DMS53 treated with DMSO at 0.1 percent for 48 hours (cell line): ENCODE measurements around the gene SLC39A8.

Experiments used
- DNase-seq: peaks from one replicate; lab custom pipeline; 2025; ENCODE audit not compliant: unreplicated experiment; lab: John Stamatoyannopoulos, UW

SLC39A8 gene

DNA sequence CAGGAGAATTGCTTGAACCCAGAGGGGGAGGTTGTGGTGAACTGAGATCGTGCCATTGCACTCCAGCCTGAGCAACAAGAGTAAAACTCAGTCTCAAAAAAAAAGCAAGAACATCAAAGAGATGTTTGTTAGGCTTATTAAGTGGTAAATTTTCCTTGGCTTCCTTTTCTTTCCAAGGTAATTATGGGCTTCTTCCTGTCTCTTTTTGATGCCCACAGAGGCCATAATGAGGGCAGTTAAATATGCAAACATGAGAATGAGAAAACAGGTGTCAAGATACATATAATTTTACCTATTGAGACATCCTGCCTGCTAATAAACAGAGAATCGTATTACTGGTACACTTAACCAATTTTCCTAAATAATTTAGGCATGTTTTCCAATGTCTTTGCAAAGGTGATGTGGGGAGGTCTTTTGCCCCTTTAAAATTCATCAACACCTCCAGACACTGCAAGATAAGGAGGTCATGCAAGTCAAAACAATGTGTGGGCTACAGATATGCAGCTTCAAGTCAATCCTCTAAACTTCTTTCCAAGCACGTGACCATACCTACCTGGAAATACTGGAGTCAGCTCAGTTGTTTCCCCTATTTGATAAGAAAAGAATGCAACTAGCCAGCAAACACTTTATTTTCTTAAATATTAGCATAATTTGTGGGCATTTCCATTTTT, 2.7 kb downstream of the SLC39A8 start:
- no peak for DNase-seq

DNA sequence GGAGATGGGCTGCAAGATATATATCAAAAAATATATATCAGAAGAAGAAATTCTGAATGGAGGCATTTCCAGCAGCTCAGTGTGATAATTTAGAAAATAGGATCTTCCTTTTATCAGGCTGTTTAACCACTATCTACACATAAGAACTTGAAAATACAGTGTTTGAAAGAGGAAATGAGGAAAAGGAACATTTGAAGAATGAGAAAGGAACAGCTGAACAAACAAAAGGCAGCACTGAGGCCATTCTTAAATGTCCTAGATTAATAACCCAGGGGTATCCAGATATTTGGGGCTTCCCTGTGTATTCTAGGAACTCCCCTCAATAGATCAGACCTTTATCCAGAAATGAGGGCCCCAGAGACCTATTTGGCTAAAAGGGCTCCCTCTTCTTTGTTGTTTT, 4.1 kb downstream of the SLC39A8 start:
- no peak for DNase-seq

DNA sequence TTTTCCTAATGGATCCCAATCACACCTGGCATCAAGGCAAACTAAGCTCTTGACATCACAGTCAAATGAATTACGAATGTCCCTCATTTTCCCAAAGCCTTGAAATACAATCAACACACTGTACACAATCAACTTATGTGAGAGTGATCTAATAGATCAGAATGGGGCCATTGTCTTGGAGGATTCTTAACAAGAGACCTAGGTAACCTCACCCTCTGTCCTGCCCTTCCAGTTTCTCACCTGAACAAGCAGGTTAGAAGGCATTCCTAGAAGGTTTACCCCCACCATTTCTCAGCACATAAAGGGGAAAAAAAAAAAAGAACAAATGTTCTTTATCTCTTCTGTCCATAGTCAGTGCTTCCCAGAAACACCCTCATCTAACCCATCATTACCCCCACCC, 6.3 kb downstream of the SLC39A8 start:
- no peak for DNase-seq

DNA sequence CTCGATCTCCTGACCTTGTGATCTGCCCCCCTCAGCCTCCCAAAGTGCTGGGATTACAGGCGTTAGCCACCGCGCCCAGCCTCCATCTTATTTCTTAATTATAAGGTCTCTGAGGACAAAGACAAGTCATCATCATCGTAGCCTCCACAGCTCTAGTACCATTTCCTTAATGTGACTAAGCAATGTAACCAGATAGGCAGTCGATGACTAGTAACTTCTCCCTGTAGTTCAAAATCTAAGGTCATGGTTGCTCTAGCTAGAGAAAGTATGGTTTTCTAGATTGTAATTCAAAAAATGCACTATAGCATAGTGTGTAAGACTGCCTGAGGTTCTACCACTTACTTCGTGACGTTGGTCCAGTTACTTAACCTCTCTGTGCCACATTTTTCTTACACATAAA, 6.9 kb downstream of the SLC39A8 start:
- no peak for DNase-seq

DNA sequence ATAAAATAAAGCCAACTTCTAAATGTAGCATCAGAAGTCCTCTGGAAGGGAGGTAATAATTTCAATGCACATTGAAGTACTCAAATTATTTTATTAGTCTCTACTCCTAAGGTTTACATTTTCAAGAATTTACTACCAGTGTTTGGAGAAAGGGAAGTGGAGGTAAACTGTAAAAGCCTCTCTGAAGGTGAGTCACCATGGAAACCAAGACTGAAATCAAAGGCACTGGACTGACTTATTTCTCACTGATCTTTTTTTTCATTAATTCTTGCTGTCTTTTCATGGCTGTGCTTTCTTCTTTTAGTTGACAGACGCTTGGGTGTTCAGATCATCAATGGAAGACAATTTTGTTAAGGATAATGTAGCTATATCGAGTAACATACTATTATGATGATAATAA, 9.7 kb downstream of the SLC39A8 start:
- no peak for DNase-seq

DNA sequence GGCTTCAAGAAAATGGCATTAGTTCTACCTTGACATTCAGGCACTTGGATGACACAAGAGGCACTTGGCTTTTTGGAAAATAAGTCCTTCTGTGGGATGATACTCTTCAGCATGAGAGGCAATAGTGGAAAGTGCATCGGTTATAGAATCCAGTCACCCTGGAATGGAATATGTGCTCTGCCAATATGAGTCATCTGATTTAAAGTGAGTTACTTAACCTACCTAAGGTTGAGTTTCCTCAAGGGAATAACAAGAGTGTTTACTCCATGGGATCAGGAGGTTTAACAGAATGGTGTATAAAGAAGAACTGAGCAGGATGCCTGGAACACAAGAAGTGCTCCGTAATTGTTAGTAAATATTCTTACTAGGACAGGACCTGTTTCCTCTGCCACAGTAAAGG, 10.7 kb downstream of the SLC39A8 start:
- DNase-seq, result no peak

DNA sequence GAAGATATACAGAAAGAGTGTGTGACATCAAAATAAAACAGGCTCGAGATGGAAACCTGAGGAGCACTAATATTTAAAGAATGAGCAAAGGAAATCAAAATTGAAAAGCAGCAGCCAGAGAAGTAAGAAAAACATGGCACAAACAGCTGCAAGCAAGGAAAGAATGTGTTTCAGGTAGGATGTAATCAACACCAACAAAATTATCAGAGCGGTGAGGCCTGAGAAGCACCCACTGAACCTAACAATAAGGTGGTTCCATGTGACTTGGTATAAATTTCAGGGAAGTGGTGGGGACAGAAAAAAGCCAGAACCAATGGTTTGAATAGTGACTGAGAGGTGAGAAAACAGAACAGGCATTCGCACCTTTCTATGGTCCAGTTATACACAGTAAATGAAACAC, 11.5 kb downstream of the SLC39A8 start:
- DNase-seq, result no peak

DNA sequence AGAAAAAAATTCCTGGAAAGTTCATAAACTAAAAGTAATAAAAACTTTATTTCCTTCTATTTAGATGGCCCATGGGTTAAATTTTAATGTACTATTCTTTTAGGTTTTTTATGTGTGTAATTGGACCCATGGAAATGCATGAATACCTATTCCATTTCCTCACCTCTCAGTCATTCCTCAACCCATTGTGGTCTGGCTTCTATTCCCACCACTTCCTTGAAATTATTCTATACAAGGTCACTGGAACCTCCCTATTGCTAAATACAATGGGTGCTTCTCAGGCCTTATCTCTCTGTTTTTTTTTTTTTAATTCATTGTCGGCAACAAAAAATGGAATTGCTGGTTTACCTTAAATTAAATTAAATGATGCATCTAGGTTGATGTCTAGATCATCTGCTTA, 17.2 kb downstream of the SLC39A8 start:
- no peak for DNase-seq

DNA sequence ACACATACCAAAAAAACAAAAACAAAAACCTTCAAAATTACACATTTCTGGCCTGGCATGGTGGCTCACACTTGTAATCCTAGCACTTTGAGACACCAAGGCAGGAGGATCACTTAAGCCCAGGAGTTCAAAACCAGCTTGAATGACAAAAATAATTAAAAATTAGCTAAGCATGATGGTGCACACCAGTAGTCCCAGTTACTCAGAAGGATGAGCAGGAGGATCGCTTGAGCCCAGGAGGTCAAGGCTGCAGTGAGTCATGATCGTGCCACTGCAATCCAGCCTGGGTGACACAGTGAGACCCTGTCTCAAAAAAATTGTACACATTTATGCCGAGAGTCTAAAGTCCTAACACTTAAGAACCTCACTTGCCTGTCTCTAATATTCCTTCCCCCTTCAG, 18.3 kb downstream of the SLC39A8 start:
- DNase-seq, result no peak

DNA sequence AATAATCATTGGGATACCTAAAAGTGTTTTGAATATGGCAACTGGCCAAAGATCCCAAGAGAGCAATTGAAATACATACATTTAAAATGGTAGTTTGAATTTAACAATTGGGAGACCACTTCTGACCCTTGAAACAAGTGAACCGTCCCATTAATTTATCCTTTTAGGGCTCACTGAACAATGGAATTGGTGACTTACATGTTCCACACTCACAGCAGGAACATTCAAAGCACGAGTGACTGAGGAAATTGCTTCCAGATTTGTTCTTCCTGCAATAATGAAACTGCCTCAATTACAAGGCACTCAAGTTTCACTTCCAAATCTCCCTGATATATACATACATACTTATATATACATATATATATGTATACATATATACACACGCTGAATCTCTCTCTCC, 20.6 kb downstream of the SLC39A8 start:
- no peak for DNase-seq

DNA sequence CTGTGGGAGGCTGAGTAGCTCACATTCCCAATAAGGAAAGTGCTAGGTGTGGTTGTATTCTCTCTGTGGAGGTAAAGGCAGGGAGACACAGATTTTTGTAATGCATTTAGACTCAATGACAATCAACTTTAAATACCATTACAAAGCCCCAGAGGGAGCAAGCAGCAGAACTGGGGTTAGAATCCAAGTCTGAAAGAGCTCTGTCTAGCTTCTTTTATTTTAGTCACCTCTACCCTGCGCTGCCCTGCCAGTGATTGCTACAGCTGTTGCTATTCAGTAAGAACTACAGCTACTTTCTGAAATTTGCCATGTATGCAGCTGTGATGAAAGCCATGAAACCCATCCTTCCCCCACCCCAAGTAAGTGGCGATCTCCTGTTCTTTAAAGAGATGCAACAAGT, 22.5 kb downstream of the SLC39A8 start:
- no peak for DNase-seq

DNA sequence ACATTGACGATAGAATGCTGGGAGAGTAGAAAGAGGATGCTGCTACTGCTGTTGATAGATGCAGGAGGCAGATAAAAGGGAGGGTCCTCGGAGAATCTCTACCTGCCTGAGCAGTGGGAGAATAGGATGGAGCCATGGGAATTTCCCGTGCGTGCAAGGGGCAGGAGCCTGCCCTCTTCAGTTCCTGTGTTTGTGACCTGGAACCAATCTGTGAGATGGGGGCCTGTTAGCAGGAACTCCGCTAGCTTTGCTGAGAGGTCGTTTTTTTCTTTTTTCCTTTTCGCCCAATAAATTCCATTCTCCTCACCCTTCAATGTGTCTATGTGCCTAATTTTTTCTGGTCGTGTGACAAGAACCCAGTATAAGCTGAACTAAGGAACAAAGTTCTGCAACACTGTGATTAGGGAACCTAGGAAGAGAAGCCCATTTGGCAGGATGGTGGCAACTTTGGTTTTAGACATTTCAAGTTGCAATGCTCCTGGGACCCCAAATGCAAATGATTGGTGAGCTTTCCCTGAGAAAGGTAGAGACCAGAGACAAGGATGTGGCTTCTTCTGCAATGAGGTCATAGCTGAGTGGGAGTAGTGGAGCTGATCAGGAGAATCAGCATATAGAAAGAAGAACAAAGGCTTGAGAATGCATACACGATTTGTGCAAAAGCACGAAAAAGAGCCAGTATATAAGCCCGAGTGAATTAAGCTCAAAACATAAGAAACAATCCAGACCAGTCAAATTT, 23.9 kb downstream of the SLC39A8 start:
- DNase-seq, result no peak

DNA sequence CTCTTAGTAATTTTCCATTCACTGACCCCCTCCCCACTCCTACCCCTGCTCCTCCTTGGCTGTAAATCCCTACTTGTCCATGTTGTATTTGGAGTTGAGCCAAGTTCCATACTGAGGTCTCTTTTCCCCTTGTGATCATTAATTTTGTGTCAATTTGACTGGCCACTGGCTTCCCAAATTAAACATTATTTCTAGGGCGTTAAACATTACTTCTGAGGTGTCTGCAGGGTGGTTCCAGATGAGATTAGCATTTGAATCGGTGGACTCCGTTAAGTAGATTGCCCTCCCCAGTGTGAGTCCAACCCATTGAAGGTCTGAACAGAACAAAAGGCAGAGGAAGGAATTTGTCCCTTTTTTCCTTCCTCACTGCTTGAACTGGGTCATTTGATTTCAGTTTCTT, 25.7 kb downstream of the SLC39A8 start:
- DNase-seq, result no peak

DNA sequence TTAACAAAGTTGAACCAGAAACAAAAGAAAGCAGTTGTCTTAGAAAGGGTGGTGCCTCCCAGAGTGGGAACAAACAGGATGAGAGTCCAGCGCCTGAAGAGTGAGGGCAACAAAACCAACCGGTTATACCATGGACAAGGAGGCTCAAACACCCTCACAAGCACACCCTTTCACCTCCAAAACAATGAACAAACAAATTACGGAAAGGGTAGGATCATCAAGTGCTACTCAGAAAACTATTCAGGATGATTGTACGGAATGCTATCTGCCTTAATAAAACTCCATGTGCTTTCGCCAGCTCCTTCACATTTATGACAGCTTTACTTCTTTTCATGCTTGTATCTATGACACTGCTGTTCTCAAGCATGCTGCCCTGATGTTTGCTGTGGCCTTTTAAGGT, 26.8 kb downstream of the SLC39A8 start:
- DNase-seq, result no peak

DNA sequence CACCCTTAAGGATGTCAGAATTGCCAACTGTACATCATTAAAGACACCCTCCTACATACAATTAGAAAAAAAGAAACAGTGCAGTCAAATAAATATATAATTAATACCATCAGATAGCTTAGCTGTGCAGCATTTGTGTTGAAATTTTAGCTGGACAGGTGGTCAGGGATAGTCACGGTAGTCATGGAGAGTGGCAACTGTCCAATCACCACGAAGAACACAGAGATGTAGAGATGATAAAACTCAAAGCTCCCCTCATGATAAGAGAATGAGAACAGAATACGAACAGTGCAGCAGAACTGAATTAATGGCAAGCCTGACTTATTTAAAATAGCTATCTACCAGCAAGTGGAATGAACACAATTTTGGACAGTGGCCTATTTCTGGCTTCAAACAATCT, 27.2 kb downstream of the SLC39A8 start:
- no peak for DNase-seq

DNA sequence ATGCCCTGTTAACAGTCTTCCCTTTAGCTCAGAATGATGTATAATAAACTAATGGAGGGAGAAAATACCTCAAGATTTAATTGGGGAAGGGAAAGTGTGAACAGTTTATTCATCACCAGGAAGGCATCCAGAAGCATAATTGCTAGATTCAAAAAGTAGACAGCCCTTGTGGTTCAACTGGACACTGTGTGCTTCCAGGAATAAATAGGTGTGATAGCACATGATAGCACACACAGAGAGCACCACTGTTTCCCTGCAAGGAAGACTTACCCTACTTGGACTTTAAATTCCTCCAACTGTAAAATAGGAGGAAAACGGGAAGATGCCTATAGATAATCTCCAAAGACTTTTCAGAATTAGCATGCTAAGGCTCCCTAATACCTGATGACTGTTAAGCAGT, 27.8 kb downstream of the SLC39A8 start:
- no peak for DNase-seq

DNA sequence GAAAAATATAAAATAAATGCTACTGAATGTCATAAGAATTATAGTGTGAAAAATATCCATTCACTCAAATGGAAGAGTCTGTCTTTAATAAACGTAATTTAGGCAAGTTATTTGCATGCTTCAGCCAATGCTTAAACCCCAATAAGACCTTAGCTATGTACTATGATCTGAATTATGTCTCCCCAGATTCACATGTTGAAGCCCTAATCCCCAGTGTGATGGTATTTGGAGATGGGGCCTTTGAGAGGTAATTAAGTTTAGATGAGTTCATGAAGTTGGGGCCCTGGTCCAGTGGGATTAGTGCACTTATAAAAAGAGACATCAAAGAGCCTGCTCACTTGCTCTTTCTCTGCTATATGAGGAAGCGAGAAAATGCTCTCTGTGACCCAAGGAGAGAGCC, 28.7 kb downstream of the SLC39A8 start:
- DNase-seq, result no peak

DNA sequence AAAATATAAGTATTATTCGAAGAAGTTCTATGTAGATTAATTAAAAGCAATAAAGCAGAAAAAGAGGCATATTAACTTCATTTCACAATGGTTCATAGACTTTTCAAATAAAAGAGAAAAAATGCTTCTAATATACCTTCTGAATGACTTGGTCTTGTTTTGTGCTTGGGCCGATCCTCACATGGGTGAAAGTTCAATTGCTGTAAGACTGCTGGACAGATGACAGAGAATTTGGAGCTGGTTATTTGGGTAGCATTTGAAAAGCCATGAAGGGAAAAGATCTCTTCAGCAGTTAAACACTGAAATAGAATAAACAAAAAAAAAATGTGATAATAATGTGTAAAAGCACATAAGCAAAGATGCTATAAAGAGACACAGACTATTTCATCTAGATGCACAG, 29.8 kb downstream of the SLC39A8 start:
- no peak for DNase-seq

DNA sequence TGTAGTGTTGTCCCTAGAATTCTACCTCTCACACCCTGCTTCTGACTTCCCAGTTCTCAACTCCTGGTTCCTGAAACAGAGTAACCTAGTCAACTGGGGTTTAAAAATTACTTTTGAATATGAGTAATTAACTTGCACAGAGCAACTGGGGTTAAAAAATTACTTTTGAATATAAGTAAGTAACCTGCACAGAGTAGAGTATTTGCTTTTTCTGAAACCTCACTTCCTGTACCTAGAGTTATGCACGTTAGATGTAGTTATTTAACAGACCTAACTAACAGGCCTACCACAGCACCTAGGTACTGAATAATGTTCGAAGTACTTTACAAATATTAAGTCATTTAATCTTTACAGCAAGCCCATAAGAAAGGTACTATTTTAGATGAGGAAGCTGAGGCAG, 32.9 kb downstream of the SLC39A8 start:
- DNase-seq, result no peak

DNA sequence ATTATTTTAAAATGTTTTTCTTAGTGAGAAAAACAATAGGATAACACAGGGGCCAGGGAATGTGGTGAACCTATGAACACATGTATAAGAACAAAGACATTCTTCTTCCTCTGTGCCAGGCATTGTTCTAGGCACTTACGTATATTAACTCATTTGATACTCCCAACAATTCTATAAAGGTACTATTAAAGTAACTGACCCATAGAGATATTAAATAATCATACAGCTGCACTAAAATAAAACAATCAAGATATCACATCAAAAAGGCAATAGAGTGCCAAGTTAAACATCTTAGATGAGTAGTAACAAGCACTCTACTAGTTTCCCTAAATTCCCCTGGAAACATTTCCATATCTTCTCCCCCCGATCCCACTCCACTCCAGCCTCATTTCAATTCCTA, 33.4 kb downstream of the SLC39A8 start:
- no peak for DNase-seq

DNA sequence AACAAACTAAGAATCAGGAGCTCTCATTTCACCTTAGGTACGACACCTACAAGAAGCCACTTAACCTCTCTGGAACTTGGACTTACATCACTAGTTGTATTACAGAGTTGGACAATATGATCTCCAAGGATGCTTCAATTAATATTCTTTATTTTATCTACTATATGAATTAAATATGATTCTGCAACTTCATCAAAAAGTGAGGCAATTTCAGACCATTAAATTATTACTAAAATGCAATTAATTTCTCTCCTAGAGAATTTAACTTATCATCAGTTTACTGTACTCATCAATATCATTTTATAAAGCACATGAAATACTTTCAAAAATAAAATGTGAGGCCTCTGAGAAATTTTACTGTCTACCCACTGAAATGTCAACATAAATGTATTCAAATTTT, 33.9 kb downstream of the SLC39A8 start:
- no peak for DNase-seq

DNA sequence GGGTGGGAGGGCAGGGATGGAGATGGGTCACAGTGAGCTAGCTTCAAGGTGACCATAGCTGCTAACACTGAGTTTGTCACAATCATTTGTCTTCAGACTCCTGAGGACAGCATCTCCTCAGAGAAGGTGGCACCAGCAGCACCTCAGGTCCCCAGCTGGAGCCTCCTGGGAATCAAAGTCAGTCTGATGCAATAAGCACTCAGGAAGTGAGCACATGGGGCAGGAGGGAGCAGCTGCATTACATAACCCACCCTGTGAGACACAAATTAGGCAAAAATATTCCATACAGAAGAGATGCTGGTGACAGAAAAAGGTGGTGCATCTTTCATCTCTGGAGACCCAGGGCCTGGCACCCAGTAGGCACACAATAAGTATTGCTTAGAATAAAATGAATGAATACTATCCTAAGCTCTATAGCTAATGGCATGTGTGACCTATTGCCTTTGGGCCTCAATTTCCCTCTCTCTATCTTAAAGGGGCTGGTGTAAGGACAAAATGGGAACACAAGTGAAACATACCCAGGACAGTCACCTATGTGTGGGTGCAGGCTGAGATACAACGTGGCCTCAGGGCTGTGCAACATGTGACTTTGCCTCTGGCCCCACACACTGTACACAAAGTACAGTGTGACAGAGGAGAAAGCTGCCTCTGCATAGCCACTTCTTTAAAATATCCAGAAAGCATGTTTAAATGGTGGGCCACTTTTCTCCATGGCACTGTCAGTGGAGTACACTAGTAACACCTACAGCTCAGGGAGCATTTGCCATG, 37.1 kb downstream of the SLC39A8 start:
- no peak for DNase-seq
